Muscle of leg (tissue), 11 donors: ENCODE data around the gene KCNH5. TPM values are rescaled to one million over a fixed set of nuclear protein-coding genes. Genes with fewer than 3 reads are reported as not detected.
A peak's percentile ranks its signal among the peaks of the same experiment; 100 is the strongest.
"Not testable (repeated sequence)": the region's sequence is repeated elsewhere in the genome, so short reads cannot be mapped to it uniquely, and the experiment has no call there.

ENCODE experiments used
- DNase-seq: peaks from one replicate; pipeline ENCODE4 v3.0.0; 2013
- H3K27ac ChIP-seq: one replicate; pipeline ENCODE4 v1.5.1; 2013; ENCODE audit warnings: mild to moderate bottlenecking, low read length, control low read depth
- H3K27me3 ChIP-seq: one replicate; pipeline ENCODE4 v1.6.1; 2013; ENCODE audit warnings: low read length; ENCODE audit not compliant: control insufficient read depth, insufficient read depth
- H3K36me3 ChIP-seq: one replicate; pipeline ENCODE4 v1.6.1; 2013; ENCODE audit warnings: low read length; ENCODE audit not compliant: control insufficient read depth, insufficient read depth
- H3K4me1 ChIP-seq: one replicate; pipeline ENCODE4 v1.6.1; 2013; ENCODE audit warnings: low read length; ENCODE audit not compliant: control insufficient read depth, insufficient read depth
- H3K4me3 ChIP-seq: one replicate; pipeline ENCODE4 v1.5.1; 2013; ENCODE audit warnings: low read length, control low read depth
- H3K9me3 ChIP-seq: replicated peaks from 2 replicates; pipeline ENCODE4 v1.6.1; 2013; ENCODE audit warnings: low read depth, low read length; ENCODE audit not compliant: control insufficient read depth
- WGBS: methylation state at CpG from one replicate; pipeline ENCODE4 v1.1.5; 2013; ENCODE audit warnings: missing lambda C conversion rate; ENCODE audit not compliant: insufficient coverage; 5-methylcytosine and 5-hydroxymethylcytosine counted together
- polyA plus RNA-seq, 8 donors: library from polyadenylated mRNA; unstranded; fragments of 120-200 nt; gene quantifications; one replicate each; pipeline versions ENCODE4 v1.2.1 to v1.2.3, GENCODE V29; 2013; ENCODE audit warnings: inconsistent platforms in 1 of 8, low replicate concordance in 1 of 8; ENCODE audit not compliant: insufficient read length in 8 of 8, insufficient read depth in 1 of 8
- total RNA-seq: library from RNA; stranded (reverse); fragments of 120-200 nt; gene quantifications from one replicate; pipeline ENCODE4 v1.2.4, GENCODE V29; 2013

KCNH5 gene
- total and polyA plus RNA-seq, 9 donors = 0.04 to 0.17 (median 0.05) TPM

GRCh38 chr14:62896932-62897456 lies 148.3 kb downstream of the KCNH5 start:
- no peaks in the 10 kb centered on the region for H3K36me3 ChIP-seq
- DNase-seq = no peak
- no peaks in the 10 kb centered on the region for H3K9me3 ChIP-seq
- H3K4me3 ChIP-seq = no peak overlapping the region
- no peaks in the 10 kb centered on the region for H3K27me3 ChIP-seq
- no CpG with 5 or more reads among the region's 1 CpG for WGBS
- H3K27ac ChIP-seq = no peak overlapping the region
- H3K4me1 ChIP-seq = no peaks in the 10 kb centered on the region

- H3K36me3 ChIP-seq = no peaks in the 10 kb centered on the region
- WGBS = no CpG with 5 or more reads among the region's 1 CpG
- no peaks in the 10 kb centered on the region for H3K27me3 ChIP-seq
- H3K4me3 ChIP-seq = no peak overlapping the region
- H3K4me1 ChIP-seq = no peaks in the 10 kb centered on the region
- H3K9me3 ChIP-seq = no peaks in the 10 kb centered on the region
- no peak for DNase-seq
- H3K27ac ChIP-seq = no peak overlapping the region
These were observed 150.5 kb downstream of the KCNH5 start for GRCh38 chr14:62894736-62895135.

GRCh38 chr14:62889364-62889763 lies 155.9 kb downstream of the KCNH5 start:
- no peak overlapping the region for H3K4me3 ChIP-seq
- H3K4me1 ChIP-seq = no peaks in the 10 kb centered on the region
- no peak overlapping the region for H3K27ac ChIP-seq
- WGBS = 35% methylated on average over 3 of the region's 4 CpGs
- no peaks in the 10 kb centered on the region for H3K9me3 ChIP-seq
- H3K36me3 ChIP-seq = no peaks in the 10 kb centered on the region
- peak; percentile 8 for DNase-seq
- H3K27me3 ChIP-seq = no peaks in the 10 kb centered on the region

GRCh38 chr14:62886461-62886860 lies 158.8 kb downstream of the KCNH5 start:
- DNase-seq = no peak
- Histone ChIP-seq H3K4me1 (no peaks in the 10 kb centered on the region), H3K27ac (no peak overlapping the region), H3K9me3 (no peaks in the 10 kb centered on the region), H3K4me3 (no peak overlapping the region), H3K36me3 (no peaks in the 10 kb centered on the region), H3K27me3 (no peaks in the 10 kb centered on the region)
- WGBS = no CpG with 5 or more reads among the region's 1 CpG

- no CpG with 5 or more reads among the region's 2 CpGs for WGBS
These were observed 159.8 kb downstream of the KCNH5 start for GRCh38 chr14:62885451-62885850.

GRCh38 chr14:62882967-62883366 lies 162.3 kb downstream of the KCNH5 start:
- Histone ChIP-seq H3K36me3 (no peaks in the 10 kb centered on the region), H3K27me3 (no peaks in the 10 kb centered on the region), H3K9me3 (no peaks in the 10 kb centered on the region), H3K4me3 (no peak overlapping the region), H3K4me1 (no peaks in the 10 kb centered on the region), H3K27ac (no peak overlapping the region)
- no CpG with 5 or more reads among the region's 2 CpGs for WGBS
- no peak for DNase-seq

More at GRCh38 chr14:62885451-62885850, 159.8 kb downstream of the KCNH5 start:
- Histone ChIP-seq H3K4me3 (no peak overlapping the region), H3K9me3 (no peaks in the 10 kb centered on the region), H3K27ac (no peak overlapping the region), H3K4me1 (no peaks in the 10 kb centered on the region), H3K27me3 (no peaks in the 10 kb centered on the region), H3K36me3 (no peaks in the 10 kb centered on the region)
- DNase-seq = no peak

- H3K9me3 ChIP-seq = no peaks in the 10 kb centered on the region
- no peaks in the 10 kb centered on the region for H3K27me3 ChIP-seq
- H3K4me1 ChIP-seq = no peaks in the 10 kb centered on the region
- no peak overlapping the region for H3K4me3 ChIP-seq
- no peaks in the 10 kb centered on the region for H3K36me3 ChIP-seq
- no peak for DNase-seq
- H3K27ac ChIP-seq = no peak overlapping the region
- no CpG with 5 or more reads among the region's 1 CpG for WGBS
These were observed 178.9 kb downstream of the KCNH5 start for GRCh38 chr14:62866376-62866775.

- Histone ChIP-seq H3K4me1 (no peaks in the 10 kb centered on the region), H3K4me3 (no peak overlapping the region), H3K27me3 (no peaks in the 10 kb centered on the region), H3K27ac (no peak overlapping the region), H3K36me3 (no peaks in the 10 kb centered on the region), H3K9me3 (no peaks in the 10 kb centered on the region)
- no peak for DNase-seq
These were observed 180.7 kb downstream of the KCNH5 start for GRCh38 chr14:62864588-62864987.

- not testable (repeated sequence) for H3K27ac ChIP-seq, H3K4me3 ChIP-seq, H3K9me3 ChIP-seq, H3K4me1 ChIP-seq, DNase-seq, H3K36me3 ChIP-seq, H3K27me3 ChIP-seq
- no CpG with 5 or more reads among the region's 2 CpGs for WGBS
These were observed 187.2 kb downstream of the KCNH5 start for GRCh38 chr14:62858011-62858410.

- 0% methylated on average over 1 of the region's 4 CpGs for WGBS
These were observed 190.3 kb downstream of the KCNH5 start for GRCh38 chr14:62854951-62855350.

GRCh38 chr14:62847168-62847567 lies 198.1 kb downstream of the KCNH5 start:
- no peak overlapping the region for H3K4me3 ChIP-seq
- no peak overlapping the region for H3K27ac ChIP-seq
- H3K9me3 ChIP-seq = no peaks in the 10 kb centered on the region
- no peaks in the 10 kb centered on the region for H3K27me3 ChIP-seq
- H3K36me3 ChIP-seq = no peaks in the 10 kb centered on the region
- no peak for DNase-seq
- H3K4me1 ChIP-seq = no peaks in the 10 kb centered on the region

More at GRCh38 chr14:62854951-62855350, 190.3 kb downstream of the KCNH5 start:
- Histone ChIP-seq H3K27ac (no peak overlapping the region), H3K27me3 (no peaks in the 10 kb centered on the region), H3K4me3 (no peak overlapping the region), H3K9me3 (no peaks in the 10 kb centered on the region), H3K36me3 (no peaks in the 10 kb centered on the region), H3K4me1 (no peaks in the 10 kb centered on the region)
- peak; percentile 51 for DNase-seq
